Activated CD4-positive, alpha-beta memory T cell treated with anti-CD3 and anti-CD28 coated beads, Interleukin-2, amount 10 ng/mL, durations not matched to agents 7 days and 5 days (primary cell): ENCODE data around the gene ATP1A1. TPM values are rescaled to one million over a fixed set of nuclear protein-coding genes. Genes with fewer than 3 reads are reported as not detected.

Source experiments
- CTCF ChIA-PET: fragments of 350-600 bp; sonication (Branson Sonifier 250); formaldehyde crosslinking; loops from one replicate; lab custom pipeline; 2021; ENCODE audit warnings: antibody characterized with exemption, inconsistent platforms; lab: Charles Lee
- POLR2A ChIA-PET: fragments of 350-600 bp; sonication (Branson Sonifier 250); formaldehyde crosslinking; loops from one replicate; lab custom pipeline; 2021; ENCODE audit warnings: antibody characterized with exemption; lab: Charles Lee
- DNase-seq: peaks from one replicate; pipeline ENCODE4 v3.0.0-alpha.2; 2020
- H3K27ac Mint-ChIP-seq: one replicate; pipeline ENCODE4 v1.8.0; 2021; ENCODE audit warnings: mild to moderate bottlenecking, mixed read lengths
- H3K27me3 Mint-ChIP-seq: one replicate; pipeline ENCODE4 v1.8.0; 2021; ENCODE audit warnings: mixed read lengths
- H3K36me3 Mint-ChIP-seq: one replicate; pipeline ENCODE4 v1.8.0; 2021; ENCODE audit warnings: low read depth, mixed read lengths
- H3K4me1 Mint-ChIP-seq: one replicate; pipeline ENCODE4 v1.8.0; 2021; ENCODE audit warnings: mixed read lengths
- H3K4me3 Mint-ChIP-seq: one replicate; pipeline ENCODE4 v1.8.0; 2021; ENCODE audit warnings: mild to moderate bottlenecking, mixed read lengths
- H3K9me3 Mint-ChIP-seq: one replicate; pipeline ENCODE4 v1.8.0; 2021; ENCODE audit warnings: mixed read lengths
- total RNA-seq, 2 experiments: library from RNA; stranded (reverse); gene quantifications; one replicate each; pipeline ENCODE4 v1.2.3, GENCODE V29; 2021

Gene ATP1A1
- total RNA-seq, 2 experiments from 2014 or later, result 238 to 241 TPM

- ChIA-PET POLR2A (no interaction called here), CTCF (interaction anchor here (1.1 kb wide), 1 partner anchor 40 kb away, joined by 3 read pairs; no protein-coding TSS in a partner anchor)
- Mint-ChIP-seq H3K4me3 (no peak overlapping the region), H3K27me3 (peaks cover 16% of the 10 kb centered on the region), H3K27ac (no peak overlapping the region), H3K4me1 (no peaks in the 10 kb centered on the region), H3K9me3 (no peaks in the 10 kb centered on the region), H3K36me3 (no peaks in the 10 kb centered on the region)
- DNase-seq, result no peak
These were observed 72.5 kb downstream of the ATP1A1 start for GRCh38 chr1:116445534-116445933.

- no peaks in the 10 kb centered on the region for H3K9me3 Mint-ChIP-seq
These were observed 73.6 kb downstream of the ATP1A1 start for GRCh38 chr1:116446686-116447085.

GRCh38 chr1:116448785-116449385, 75.8 kb downstream of the ATP1A1 start:
- Mint-ChIP-seq H3K27ac (no peak overlapping the region), H3K4me1 (no peaks in the 10 kb centered on the region), H3K4me3 (no peak overlapping the region), H3K27me3 (no peaks in the 10 kb centered on the region), H3K9me3 (no peaks in the 10 kb centered on the region), H3K36me3 (no peaks in the 10 kb centered on the region)
- no peak for DNase-seq
- ChIA-PET CTCF (no interaction called here), POLR2A (no interaction called here)

More at GRCh38 chr1:116446686-116447085, 73.6 kb downstream of the ATP1A1 start:
- no peak for DNase-seq
- POLR2A ChIA-PET, result no interaction called here
- H3K4me1 Mint-ChIP-seq, result no peaks in the 10 kb centered on the region
- H3K4me3 Mint-ChIP-seq, result no peak overlapping the region
- H3K36me3 Mint-ChIP-seq, result no peaks in the 10 kb centered on the region
- H3K27ac Mint-ChIP-seq, result no peak overlapping the region
- H3K27me3 Mint-ChIP-seq, result peaks cover 9% of the 10 kb centered on the region
- CTCF ChIA-PET, result interaction anchor here (1.1 to 1.2 kb wide), 2 partner anchors 39 kb away, joined by 3 to 4 read pairs; no protein-coding TSS in a partner anchor

GRCh38 chr1:116449578-116449977, 76.5 kb downstream of the ATP1A1 start:
- CTCF ChIA-PET, result no interaction called here
- no peak overlapping the region for H3K4me3 Mint-ChIP-seq

GRCh38 chr1:116451702-116452101, 78.7 kb downstream of the ATP1A1 start:
- ChIA-PET CTCF (no interaction called here), POLR2A (no interaction called here)
- no peak overlapping the region for H3K4me3 Mint-ChIP-seq
- no peak for DNase-seq
- H3K27ac Mint-ChIP-seq, result no peak overlapping the region
- H3K36me3 Mint-ChIP-seq, result no peaks in the 10 kb centered on the region
- H3K27me3 Mint-ChIP-seq, result no peaks in the 10 kb centered on the region
- H3K9me3 Mint-ChIP-seq, result no peaks in the 10 kb centered on the region
- no peaks in the 10 kb centered on the region for H3K4me1 Mint-ChIP-seq

More at GRCh38 chr1:116449578-116449977, 76.5 kb downstream of the ATP1A1 start:
- DNase-seq, result no peak
- Mint-ChIP-seq H3K27ac (no peak overlapping the region), H3K9me3 (no peaks in the 10 kb centered on the region), H3K4me1 (no peaks in the 10 kb centered on the region), H3K27me3 (no peaks in the 10 kb centered on the region), H3K36me3 (no peaks in the 10 kb centered on the region)
- POLR2A ChIA-PET, result no interaction called here

GRCh38 chr1:116453481-116453880, 80.4 kb downstream of the ATP1A1 start:
- CTCF ChIA-PET, result no interaction called here
- H3K9me3 Mint-ChIP-seq, result no peaks in the 10 kb centered on the region
- no peaks in the 10 kb centered on the region for H3K27me3 Mint-ChIP-seq
- no peak overlapping the region for H3K4me3 Mint-ChIP-seq
- POLR2A ChIA-PET, result no interaction called here
- no peak overlapping the region for H3K27ac Mint-ChIP-seq
- no peaks in the 10 kb centered on the region for H3K4me1 Mint-ChIP-seq
- DNase-seq, result no peak
- H3K36me3 Mint-ChIP-seq, result no peaks in the 10 kb centered on the region

GRCh38 chr1:116453906-116454305, 80.9 kb downstream of the ATP1A1 start:
- Mint-ChIP-seq H3K27me3 (no peaks in the 10 kb centered on the region), H3K4me1 (no peaks in the 10 kb centered on the region), H3K27ac (no peak overlapping the region), H3K9me3 (no peaks in the 10 kb centered on the region), H3K36me3 (no peaks in the 10 kb centered on the region), H3K4me3 (no peak overlapping the region)
- DNase-seq, result no peak
- ChIA-PET POLR2A (no interaction called here), CTCF (no interaction called here)

Other genes with a start within 250 kb of the ATP1A1 start
- gene CD58, start 197.8 kb downstream of the ATP1A1 start, total RNA-seq, result 10 to 100 TPM; 55.2 to 59.7 TPM